H1 (cell line): Measurements from ENCODE around the gene UBASH3A. TPM values are rescaled to one million over a fixed set of nuclear protein-coding genes. Genes with fewer than 3 reads are reported as not detected.

Experiments used
- ATF3 ChIP-seq: IDR thresholded peaks from 2 replicates; pipeline ENCODE4 v1.6.1; 2011; ENCODE audit warnings: low read depth, mild to moderate bottlenecking, low read length; ENCODE audit not compliant: insufficient read depth
- CHD2 ChIP-seq: IDR thresholded peaks from 2 replicates; pipeline ENCODE4 v1.6.1; 2012; ENCODE audit warnings: low read length, improper control_type of control experiment
- GABPA ChIP-seq: IDR thresholded peaks from 2 replicates; pipeline ENCODE4 v1.6.1; 2011; ENCODE audit warnings: mild to moderate bottlenecking, low read length, moderate library complexity, borderline replicate concordance; ENCODE audit not compliant: insufficient read depth
- SIN3A ChIP-seq, 2 experiments: IDR thresholded peaks in 1 of 2; conservative IDR thresholded peaks in 1 of 2; 2 replicates each; pipeline ENCODE4 v1.6.1; 2011 to 2012; ENCODE audit warnings: low read length in 2 of 2, improper control_type of control experiment in 1 of 2, low read depth in 1 of 2, mild to moderate bottlenecking in 1 of 2
- TEAD4 ChIP-seq: IDR thresholded peaks from 2 replicates; pipeline ENCODE4 v1.6.1; 2012; ENCODE audit warnings: low read depth, low read length, inconsistent platforms, mixed read lengths
- polyA plus RNA-seq, 7 experiments: library from polyadenylated mRNA; depleted of rRNA in 3 of 7; stranded (reverse) in 5 of 7; unstranded in 2 of 7; fragments of >200 nt in 5 of 7; fragments of 200-250 nt in 2 of 7; gene quantifications; 1 replicate in 5 of 7; 2 replicates in 1 of 7; 4 replicates in 1 of 7; pipeline versions ENCODE4 v1.2.1 to v1.2.3, GENCODE V29; 2011 to 2013; ENCODE audit warnings: missing spikeins in 2 of 7, mixed read lengths in 2 of 7
- total RNA-seq: library from RNA; stranded (reverse); fragmentation: NEBNext Ultra II Directional; extraction: Animal tissue kit (Norgen Biotek cat#: 25700); gene quantifications from 2 replicates; pipeline ENCODE4 v1.2.1, GENCODE V29; 2021

UBASH3A gene
- total and polyA plus RNA-seq, 2 of the 8 experiments (the other 6 are each of a cell fraction or from before 2014, with no cell fraction given) = not detected

- no peak for TF ChIP-seq SIN3A (conservative IDR thresholded peaks at IDR 0.05 in 1 of 2, IDR thresholded peaks at IDR 0.05 in 1 of 2; ENCODE audit: low read depth in 1 of 2, low read length in 2 of 2)
- TF ChIP-seq CHD2 = no peak
- TF ChIP-seq GABPA = no peak
- TF ChIP-seq ATF3 = no peak
- no peak for TF ChIP-seq TEAD4
Observed at GRCh38 chr21:42367367-42368165, 36.1 kb upstream of the UBASH3A start (continued).
